ENCODE measurements around the gene SEPHS1.

SEPHS1 gene

GRCh38 chr10:13348216-13349017, at the start of gene SEPHS1:
TSS of gene SEPHS1 (minus strand) at chr10:13348293. CDS start at chr10:13344950, 3,343 bp downstream.
- Histone ChIP-seq H3K9me3 (ENCODE audit: insufficient read depth, low read length) (no peaks in the 10 kb centered on the region), H3K4me3 (ENCODE audit: insufficient read length, low read depth) (peak within 1 kb of the TSS; percentile 71), H3K9ac (ENCODE audit: insufficient read length, low read depth) (peak within 1 kb of the TSS; percentile 97), H3K4me1 (ENCODE audit: insufficient read depth, insufficient read length) (peaks cover 3% of the 10 kb centered on the region), H3K36me3 (ENCODE audit: insufficient read depth, insufficient read length, low read length) (peaks cover 11% of the 10 kb centered on the region), H3K27me3 (ENCODE audit: insufficient read depth, insufficient read length) (no peaks in the 10 kb centered on the region)
- peak; percentile 56 for DNase-seq (ENCODE audit: low read depth, low spot score)
- TF ChIP-seq ZNF274 (IDR thresholded peaks at IDR 0.05; ENCODE audit: low read depth, low read length): no peak
- no peak for TF ChIP-seq SUZ12 (IDR thresholded peaks at IDR 0.05; ENCODE audit: extremely low read depth, insufficient read depth, insufficient read length)
- TF ChIP-seq YY1 (IDR thresholded peaks at IDR 0.05; ENCODE audit: insufficient read depth, insufficient read length): no peak

DNA sequence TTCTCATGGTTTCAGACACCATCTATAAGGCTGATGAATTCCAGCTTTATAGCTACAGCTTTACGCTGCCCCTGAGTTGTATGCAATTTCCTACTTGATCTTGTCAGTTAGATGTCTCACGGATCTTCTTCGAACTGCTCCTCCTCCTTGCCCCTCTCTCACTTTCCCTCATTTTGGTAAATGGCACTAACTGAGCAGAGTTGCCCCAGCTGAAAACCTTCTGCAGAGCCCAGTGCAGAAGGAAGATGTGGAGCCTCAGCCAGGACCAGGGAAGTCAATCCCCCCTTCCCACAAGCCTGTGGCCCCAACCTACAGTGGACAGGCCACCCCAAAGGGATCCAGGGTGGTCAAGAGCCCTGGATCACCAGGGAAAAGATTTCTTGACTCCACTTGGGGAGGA, 49.0 kb upstream of the SEPHS1 start:
- no peak for DNase-seq (ENCODE audit: low read depth, low spot score)
- no peaks in the 10 kb centered on the region for H3K4me1 ChIP-seq (ENCODE audit: insufficient read depth, insufficient read length)
- no peaks in the 10 kb centered on the region for H3K27me3 ChIP-seq (ENCODE audit: insufficient read depth, insufficient read length)
- no peak for TF ChIP-seq SUZ12 (IDR thresholded peaks at IDR 0.05; ENCODE audit: extremely low read depth, insufficient read depth, insufficient read length)
- no peak for TF ChIP-seq YY1 (IDR thresholded peaks at IDR 0.05; ENCODE audit: insufficient read depth, insufficient read length)
- no peak for TF ChIP-seq ZNF274 (IDR thresholded peaks at IDR 0.05; ENCODE audit: low read depth, low read length)
- H3K4me3 ChIP-seq (ENCODE audit: insufficient read length, low read depth): no peak overlapping the region
- H3K9me3 ChIP-seq (ENCODE audit: insufficient read depth, low read length): peaks cover 26% of the 10 kb centered on the region
- H3K36me3 ChIP-seq (ENCODE audit: insufficient read depth, insufficient read length, low read length): no peaks in the 10 kb centered on the region
- H3K9ac ChIP-seq (ENCODE audit: insufficient read length, low read depth): no peak overlapping the region

- Histone ChIP-seq H3K9me3 (ENCODE audit: insufficient read depth, low read length) (peaks cover 26% of the 10 kb centered on the region), H3K4me1 (ENCODE audit: insufficient read depth, insufficient read length) (no peaks in the 10 kb centered on the region), H3K27me3 (ENCODE audit: insufficient read depth, insufficient read length) (no peaks in the 10 kb centered on the region), H3K36me3 (ENCODE audit: insufficient read depth, insufficient read length, low read length) (no peaks in the 10 kb centered on the region), H3K4me3 (ENCODE audit: insufficient read length, low read depth) (no peak overlapping the region), H3K9ac (ENCODE audit: insufficient read length, low read depth) (no peak overlapping the region)
- no peak for DNase-seq (ENCODE audit: low read depth, low spot score)
- TF ChIP-seq YY1 (IDR thresholded peaks at IDR 0.05; ENCODE audit: insufficient read depth, insufficient read length): no peak
- TF ChIP-seq SUZ12 (IDR thresholded peaks at IDR 0.05; ENCODE audit: extremely low read depth, insufficient read depth, insufficient read length): no peak
- no peak for TF ChIP-seq ZNF274 (IDR thresholded peaks at IDR 0.05; ENCODE audit: low read depth, low read length)
Observed at GRCh38 chr10:13396369-13396768, 48.3 kb upstream of the SEPHS1 start.

DNA sequence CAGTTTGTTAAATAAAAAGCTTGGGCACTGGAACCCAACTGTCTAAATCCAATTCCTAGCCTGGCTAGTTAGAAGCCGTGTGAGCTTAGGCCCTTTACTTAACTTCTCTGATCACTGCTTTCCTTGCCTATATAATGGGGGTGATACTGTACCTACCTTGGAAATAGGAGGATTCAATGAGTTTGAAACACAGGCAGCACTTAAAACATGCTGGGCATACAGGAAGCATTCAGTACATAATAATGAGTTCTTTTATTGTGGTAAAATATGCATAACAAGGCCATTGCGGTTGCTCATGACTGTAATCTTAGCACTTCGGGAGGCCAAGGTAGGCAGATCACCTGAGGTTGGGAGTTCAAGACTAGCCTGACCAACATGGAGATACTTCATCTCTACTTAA, 47.4 kb upstream of the SEPHS1 start:
- Histone ChIP-seq H3K4me1 (ENCODE audit: insufficient read depth, insufficient read length) (no peaks in the 10 kb centered on the region), H3K9ac (ENCODE audit: insufficient read length, low read depth) (no peak overlapping the region), H3K36me3 (ENCODE audit: insufficient read depth, insufficient read length, low read length) (no peaks in the 10 kb centered on the region), H3K27me3 (ENCODE audit: insufficient read depth, insufficient read length) (no peaks in the 10 kb centered on the region), H3K9me3 (ENCODE audit: insufficient read depth, low read length) (peaks cover 23% of the 10 kb centered on the region), H3K4me3 (ENCODE audit: insufficient read length, low read depth) (no peak overlapping the region)
- TF ChIP-seq ZNF274 (IDR thresholded peaks at IDR 0.05; ENCODE audit: low read depth, low read length): no peak
- no peak for TF ChIP-seq YY1 (IDR thresholded peaks at IDR 0.05; ENCODE audit: insufficient read depth, insufficient read length)
- TF ChIP-seq SUZ12 (IDR thresholded peaks at IDR 0.05; ENCODE audit: extremely low read depth, insufficient read depth, insufficient read length): no peak
- DNase-seq (ENCODE audit: low read depth, low spot score): peak; percentile 22

DNA sequence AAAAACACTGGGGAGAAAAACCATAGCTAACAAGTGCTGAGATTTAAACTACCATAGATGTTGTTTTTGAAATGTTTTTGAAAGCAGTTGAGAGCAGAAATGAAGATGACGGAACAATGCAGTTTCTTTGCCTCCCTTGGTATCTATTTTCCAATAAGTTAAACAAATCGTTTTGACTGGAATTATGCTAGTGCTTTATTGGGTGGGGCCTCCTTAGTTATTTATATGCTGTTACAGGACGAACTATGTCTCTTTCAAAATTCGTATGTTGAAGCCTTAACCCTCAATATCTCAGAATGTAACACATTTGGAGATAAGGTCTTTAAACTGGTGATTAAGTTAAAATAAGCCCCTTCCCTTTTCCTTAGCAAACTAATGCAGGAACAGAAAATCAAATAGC, 45.5 kb upstream of the SEPHS1 start:
- no peak for DNase-seq (ENCODE audit: low read depth, low spot score)
- no peak for TF ChIP-seq ZNF274 (IDR thresholded peaks at IDR 0.05; ENCODE audit: low read depth, low read length)
- TF ChIP-seq SUZ12 (IDR thresholded peaks at IDR 0.05; ENCODE audit: extremely low read depth, insufficient read depth, insufficient read length): no peak
- no peak for TF ChIP-seq YY1 (IDR thresholded peaks at IDR 0.05; ENCODE audit: insufficient read depth, insufficient read length)

DNA sequence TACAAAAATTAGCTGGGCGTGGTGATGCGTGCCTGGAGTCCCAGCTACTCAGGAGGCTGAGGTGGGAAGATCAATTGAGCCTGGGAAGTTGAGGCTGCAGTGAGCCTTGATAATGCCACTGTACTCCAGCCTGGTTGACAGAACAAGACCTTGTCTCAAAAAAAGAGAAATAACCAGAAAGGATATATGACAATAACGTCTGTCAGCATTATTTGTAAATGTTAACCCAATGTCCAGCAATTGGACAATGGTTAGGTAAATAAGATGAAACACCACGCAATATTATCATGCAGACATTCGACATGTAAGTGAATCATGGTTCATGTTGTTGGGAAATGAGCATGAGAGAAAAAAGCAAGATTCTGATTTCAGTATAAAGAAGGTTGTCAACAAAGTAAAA, 44.6 kb upstream of the SEPHS1 start:
- H3K4me3 ChIP-seq (ENCODE audit: insufficient read length, low read depth): no peak overlapping the region
- TF ChIP-seq YY1 (IDR thresholded peaks at IDR 0.05; ENCODE audit: insufficient read depth, insufficient read length) (no peak), SUZ12 (IDR thresholded peaks at IDR 0.05; ENCODE audit: extremely low read depth, insufficient read depth, insufficient read length) (no peak), ZNF274 (IDR thresholded peaks at IDR 0.05; ENCODE audit: low read depth, low read length) (no peak)
- no peaks in the 10 kb centered on the region for H3K36me3 ChIP-seq (ENCODE audit: insufficient read depth, insufficient read length, low read length)
- no peak overlapping the region for H3K9ac ChIP-seq (ENCODE audit: insufficient read length, low read depth)
- no peaks in the 10 kb centered on the region for H3K27me3 ChIP-seq (ENCODE audit: insufficient read depth, insufficient read length)
- no peaks in the 10 kb centered on the region for H3K4me1 ChIP-seq (ENCODE audit: insufficient read depth, insufficient read length)
- no peak for DNase-seq (ENCODE audit: low read depth, low spot score)
- H3K9me3 ChIP-seq (ENCODE audit: insufficient read depth, low read length): peaks cover 10% of the 10 kb centered on the region; the same call in 1 of the 2 replicates

More for the DNA sequence above, 45.5 kb upstream of the SEPHS1 start:
- Histone ChIP-seq H3K36me3 (ENCODE audit: insufficient read depth, insufficient read length, low read length) (no peaks in the 10 kb centered on the region), H3K27me3 (ENCODE audit: insufficient read depth, insufficient read length) (no peaks in the 10 kb centered on the region), H3K9ac (ENCODE audit: insufficient read length, low read depth) (no peak overlapping the region), H3K9me3 (ENCODE audit: insufficient read depth, low read length) (peaks cover 10% of the 10 kb centered on the region; the same call in 1 of the 2 replicates), H3K4me3 (ENCODE audit: insufficient read length, low read depth) (no peak overlapping the region), H3K4me1 (ENCODE audit: insufficient read depth, insufficient read length) (no peaks in the 10 kb centered on the region)
